ENCODE measurements around the gene MORN1. TPM values are rescaled to one million over a fixed set of nuclear protein-coding genes. Genes with fewer than 3 reads are reported as not detected.

The MORN1 gene
- total and polyA plus RNA-seq, 2 of the 4 experiments (the other 2 are of a cell fraction), result 3.0 to 4.2 TPM

DNA sequence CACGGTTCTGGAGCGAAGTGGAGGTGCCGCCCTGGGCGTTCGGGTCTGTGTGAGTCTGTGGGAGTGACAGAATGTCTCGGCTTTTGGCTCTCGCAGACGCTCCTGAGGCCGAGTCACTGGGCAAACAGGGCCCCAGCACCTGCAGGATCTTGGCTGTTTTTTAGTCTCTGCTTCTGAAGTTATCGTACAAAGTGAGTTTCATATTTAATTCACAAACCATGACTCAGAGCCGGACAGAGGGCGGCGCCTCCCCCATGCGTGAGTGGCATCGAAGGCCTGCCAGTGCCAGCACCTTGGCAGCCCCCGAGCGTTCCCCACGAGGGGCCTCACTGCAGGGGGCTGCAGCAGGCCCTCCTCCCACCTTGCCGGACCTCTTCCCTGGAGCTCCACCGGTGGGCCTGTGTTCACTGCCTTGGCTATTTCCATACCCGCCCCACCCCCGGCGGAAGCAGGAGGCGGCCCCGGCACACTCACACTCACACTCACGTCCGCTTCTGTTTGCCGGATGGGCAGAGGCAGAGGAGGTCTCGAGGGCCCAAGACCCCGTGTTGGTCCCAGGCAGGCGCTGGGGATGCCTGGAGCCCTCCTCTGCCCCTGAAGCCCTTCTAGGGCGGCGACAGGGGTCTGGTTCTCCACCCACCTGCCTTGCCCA, 56.3 kb downstream of the MORN1 start:
- H4K5ac ChIP-seq (ENCODE audit: low read depth, low read length), result no peak overlapping the region
- no peak overlapping the region for H3K18ac ChIP-seq (ENCODE audit: low read depth, low read length)
- H3K79me1 ChIP-seq (ENCODE audit: low read depth in 1 of 2, low read length in 2 of 2), result no peaks in the 10 kb centered on the region; a peak in 1 of 4 replicates
- no peak overlapping the region for H3K4ac ChIP-seq (ENCODE audit: low read depth, low read length)
- no peak overlapping the region for H2BK20ac ChIP-seq (ENCODE audit: low read depth, low read length)
- H2BK5ac ChIP-seq (ENCODE audit: low read depth, low read length, poor library complexity, severe bottlenecking), result no peak overlapping the region
- no peak overlapping the region for H3K23ac ChIP-seq (ENCODE audit: low read depth, low read length)
- no peak for TF ChIP-seq RAD21 (IDR thresholded peaks at IDR 0.05; ENCODE audit: low read length)
- TF ChIP-seq FOS (IDR thresholded peaks at IDR 0.05; ENCODE audit: low read depth, low read length), result no peak
- TF ChIP-seq RFX5 (IDR thresholded peaks at IDR 0.05; ENCODE audit: low read depth, low read length), result no peak
- no peak for TF ChIP-seq CHD1 (IDR thresholded peaks at IDR 0.05; ENCODE audit: low read depth, low read length)
- TF ChIP-seq, protein P1, sequence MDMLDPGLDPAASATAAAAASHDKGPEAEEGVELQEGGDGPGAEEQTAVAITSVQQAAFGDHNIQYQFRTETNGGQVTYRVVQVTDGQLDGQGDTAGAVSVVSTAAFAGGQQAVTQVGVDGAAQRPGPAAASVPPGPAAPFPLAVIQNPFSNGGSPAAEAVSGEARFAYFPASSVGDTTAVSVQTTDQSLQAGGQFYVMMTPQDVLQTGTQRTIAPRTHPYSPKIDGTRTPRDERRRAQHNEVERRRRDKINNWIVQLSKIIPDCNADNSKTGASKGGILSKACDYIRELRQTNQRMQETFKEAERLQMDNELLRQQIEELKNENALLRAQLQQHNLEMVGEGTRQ (IDR thresholded peaks at IDR 0.05; ENCODE audit: low read depth, low read length), result no peak
- no peak for TF ChIP-seq RCOR1 (IDR thresholded peaks at IDR 0.05; ENCODE audit: insufficient replicate concordance, low read length)
- no peak for TF ChIP-seq CEBPB (IDR thresholded peaks at IDR 0.05; ENCODE audit: low read depth, low read length)
- no peak for TF ChIP-seq MAZ (IDR thresholded peaks at IDR 0.05; ENCODE audit: borderline replicate concordance, low read depth, low read length)
- TF ChIP-seq, protein P2, sequence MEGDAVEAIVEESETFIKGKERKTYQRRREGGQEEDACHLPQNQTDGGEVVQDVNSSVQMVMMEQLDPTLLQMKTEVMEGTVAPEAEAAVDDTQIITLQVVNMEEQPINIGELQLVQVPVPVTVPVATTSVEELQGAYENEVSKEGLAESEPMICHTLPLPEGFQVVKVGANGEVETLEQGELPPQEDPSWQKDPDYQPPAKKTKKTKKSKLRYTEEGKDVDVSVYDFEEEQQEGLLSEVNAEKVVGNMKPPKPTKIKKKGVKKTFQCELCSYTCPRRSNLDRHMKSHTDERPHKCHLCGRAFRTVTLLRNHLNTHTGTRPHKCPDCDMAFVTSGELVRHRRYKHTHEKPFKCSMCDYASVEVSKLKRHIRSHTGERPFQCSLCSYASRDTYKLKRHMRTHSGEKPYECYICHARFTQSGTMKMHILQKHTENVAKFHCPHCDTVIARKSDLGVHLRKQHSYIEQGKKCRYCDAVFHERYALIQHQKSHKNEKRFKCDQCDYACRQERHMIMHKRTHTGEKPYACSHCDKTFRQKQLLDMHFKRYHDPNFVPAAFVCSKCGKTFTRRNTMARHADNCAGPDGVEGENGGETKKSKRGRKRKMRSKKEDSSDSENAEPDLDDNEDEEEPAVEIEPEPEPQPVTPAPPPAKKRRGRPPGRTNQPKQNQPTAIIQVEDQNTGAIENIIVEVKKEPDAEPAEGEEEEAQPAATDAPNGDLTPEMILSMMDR (conservative IDR thresholded peaks at IDR 0.05; ENCODE audit: low read depth, low read length), result no peak
- TF ChIP-seq MXI1 (IDR thresholded peaks at IDR 0.05; ENCODE audit: borderline replicate concordance, low read depth, low read length), result no peak
- TF ChIP-seq SMC3 (IDR thresholded peaks at IDR 0.05; ENCODE audit: low read depth, low read length), result no peak
- TF ChIP-seq, protein P3, sequence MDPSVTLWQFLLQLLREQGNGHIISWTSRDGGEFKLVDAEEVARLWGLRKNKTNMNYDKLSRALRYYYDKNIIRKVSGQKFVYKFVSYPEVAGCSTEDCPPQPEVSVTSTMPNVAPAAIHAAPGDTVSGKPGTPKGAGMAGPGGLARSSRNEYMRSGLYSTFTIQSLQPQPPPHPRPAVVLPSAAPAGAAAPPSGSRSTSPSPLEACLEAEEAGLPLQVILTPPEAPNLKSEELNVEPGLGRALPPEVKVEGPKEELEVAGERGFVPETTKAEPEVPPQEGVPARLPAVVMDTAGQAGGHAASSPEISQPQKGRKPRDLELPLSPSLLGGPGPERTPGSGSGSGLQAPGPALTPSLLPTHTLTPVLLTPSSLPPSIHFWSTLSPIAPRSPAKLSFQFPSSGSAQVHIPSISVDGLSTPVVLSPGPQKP (IDR thresholded peaks at IDR 0.05; ENCODE audit: borderline replicate concordance, low read depth, low read length), result no peak
- TF ChIP-seq NFE2L2 (IDR thresholded peaks at IDR 0.05; ENCODE audit: low read depth, low read length), result no peak
- no peaks in the 10 kb centered on the region for H3K36me3 ChIP-seq (ENCODE audit: control insufficient read depth, insufficient read depth, low read length)
- H3K14ac ChIP-seq (replicated peaks; ENCODE audit: low read depth, low read length), result no peak overlapping the region
- no peak overlapping the region for H2AK5ac ChIP-seq (ENCODE audit: low read depth, low read length)
- H4K20me1 ChIP-seq (ENCODE audit: insufficient read depth, low read length), result no peaks in the 10 kb centered on the region
- peaks cover 4% of the 10 kb centered on the region; the same call in 1 of the 2 replicates for H3K9me1 ChIP-seq (ENCODE audit: insufficient read depth, low read length)
- H3K4me1 ChIP-seq (ENCODE audit: control insufficient read depth, insufficient read depth, low read length), result peaks cover 10% of the 10 kb centered on the region
- BruUV-seq (replicated peaks), result no TSS peak
- WGBS, 2 experiments (ENCODE audit: extremely low coverage in 2 of 2, insufficient read length in 1 of 2), result 56% methylated on average over 6 of the region's 33 CpGs; no CpG with 5 or more reads in 1 of the 2 experiments
- in situ Hi-C loops (cut with MboI; ENCODE audit: low sequenced_read_pairs), result no loop called here
- ChIA-PET CTCF (no interaction called here), POLR2A (ENCODE audit: unreplicated experiment) (no interaction called here)
- H2AFZ ChIP-seq (replicated peaks; ENCODE audit: low read length, poor library complexity), result no peak overlapping the region
- peak overlapping the region; percentile 42 for H2AK9ac ChIP-seq (replicated peaks; ENCODE audit: low read depth, low read length, poor library complexity)
- ATAC-seq (ENCODE audit: low read depth), result no peak
- no peak overlapping the region for H3K4me3 ChIP-seq (ENCODE audit: insufficient read depth, low read depth, low read length)
- H4K8ac ChIP-seq (ENCODE audit: low read depth in 2 of 2, low read length in 2 of 2), result no peak overlapping the region
- dilution Hi-C loops (cut with HindIII; ENCODE audit: low sequenced_read_pairs, unreplicated experiment), result no loop called here
- H3K9me3 ChIP-seq (ENCODE audit: control insufficient read depth, insufficient read depth, low read length), result peaks cover 7% of the 10 kb centered on the region
- H2BK15ac ChIP-seq (ENCODE audit: low read depth, low read length), result no peak overlapping the region
- H4K91ac ChIP-seq (ENCODE audit: insufficient read depth, low read depth, low read length), result no peak overlapping the region
- H3K9ac ChIP-seq (ENCODE audit: low read depth, low read length), result no peak overlapping the region
- intact Hi-C loops (cut with micrococcal nuclease), result no loop called here
- H3K4me2 ChIP-seq (ENCODE audit: low read depth, low read length), result no peak overlapping the region
- H3K27ac ChIP-seq (ENCODE audit: insufficient read depth, low read length), result no peak overlapping the region
- H3K56ac ChIP-seq (ENCODE audit: extremely low read depth, insufficient read depth, low read length), result no peak overlapping the region
- no peak overlapping the region for H2BK120ac ChIP-seq (ENCODE audit: low read depth, low read length)
- no peak for DNase-seq
- no peaks in the 10 kb centered on the region; the same call in 1 of the 2 replicates for H3K27me3 ChIP-seq (ENCODE audit: control insufficient read depth, insufficient read depth, low read length)

All from IMR-90 (cell line).